ENCODE data around the gene PPP1R12B.

The PPP1R12B gene

DNA sequence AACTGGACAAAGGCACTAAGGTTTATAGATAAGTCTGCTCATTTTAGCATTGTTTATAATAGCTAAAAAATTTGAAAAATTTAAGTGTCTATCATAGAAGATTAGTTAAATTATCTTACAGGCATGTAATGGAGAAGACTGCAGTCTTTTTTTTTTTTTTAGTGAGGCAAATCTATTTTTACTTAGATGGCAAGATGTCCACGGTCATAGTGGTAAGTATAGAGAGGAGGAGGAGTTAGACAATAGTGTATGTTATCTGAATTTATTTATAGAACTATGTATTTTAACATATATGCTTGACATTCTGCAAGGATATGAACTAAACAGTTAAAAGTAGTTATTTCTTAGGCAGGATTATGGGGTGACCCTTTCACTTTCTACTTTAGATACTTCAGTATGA is 212.7 kb downstream of the PPP1R12B start:
- Histone ChIP-seq H3K36me3 (peaks cover 7 to 30% (median 28%) of the 10 kb centered on the region in 3 donors), H3K4me1 (peaks cover 0 to 100% (median 66%) of the 10 kb centered on the region in 4 donors), H3K9me3 (no peaks in the 10 kb centered on the region), H3K4me3 (no peak overlapping the region), H3K27ac (peak overlapping the region; percentile 77 to 95), H3K27me3 (no peaks in the 10 kb centered on the region)
- DNase-seq, result no peak
- intact Hi-C loops (cut with DNase I; ENCODE audit: low total_unique reads), result no loop called here
- TF ChIP-seq, protein P1, sequence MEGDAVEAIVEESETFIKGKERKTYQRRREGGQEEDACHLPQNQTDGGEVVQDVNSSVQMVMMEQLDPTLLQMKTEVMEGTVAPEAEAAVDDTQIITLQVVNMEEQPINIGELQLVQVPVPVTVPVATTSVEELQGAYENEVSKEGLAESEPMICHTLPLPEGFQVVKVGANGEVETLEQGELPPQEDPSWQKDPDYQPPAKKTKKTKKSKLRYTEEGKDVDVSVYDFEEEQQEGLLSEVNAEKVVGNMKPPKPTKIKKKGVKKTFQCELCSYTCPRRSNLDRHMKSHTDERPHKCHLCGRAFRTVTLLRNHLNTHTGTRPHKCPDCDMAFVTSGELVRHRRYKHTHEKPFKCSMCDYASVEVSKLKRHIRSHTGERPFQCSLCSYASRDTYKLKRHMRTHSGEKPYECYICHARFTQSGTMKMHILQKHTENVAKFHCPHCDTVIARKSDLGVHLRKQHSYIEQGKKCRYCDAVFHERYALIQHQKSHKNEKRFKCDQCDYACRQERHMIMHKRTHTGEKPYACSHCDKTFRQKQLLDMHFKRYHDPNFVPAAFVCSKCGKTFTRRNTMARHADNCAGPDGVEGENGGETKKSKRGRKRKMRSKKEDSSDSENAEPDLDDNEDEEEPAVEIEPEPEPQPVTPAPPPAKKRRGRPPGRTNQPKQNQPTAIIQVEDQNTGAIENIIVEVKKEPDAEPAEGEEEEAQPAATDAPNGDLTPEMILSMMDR (IDR thresholded peaks at IDR 0.05), result no peak

DNA sequence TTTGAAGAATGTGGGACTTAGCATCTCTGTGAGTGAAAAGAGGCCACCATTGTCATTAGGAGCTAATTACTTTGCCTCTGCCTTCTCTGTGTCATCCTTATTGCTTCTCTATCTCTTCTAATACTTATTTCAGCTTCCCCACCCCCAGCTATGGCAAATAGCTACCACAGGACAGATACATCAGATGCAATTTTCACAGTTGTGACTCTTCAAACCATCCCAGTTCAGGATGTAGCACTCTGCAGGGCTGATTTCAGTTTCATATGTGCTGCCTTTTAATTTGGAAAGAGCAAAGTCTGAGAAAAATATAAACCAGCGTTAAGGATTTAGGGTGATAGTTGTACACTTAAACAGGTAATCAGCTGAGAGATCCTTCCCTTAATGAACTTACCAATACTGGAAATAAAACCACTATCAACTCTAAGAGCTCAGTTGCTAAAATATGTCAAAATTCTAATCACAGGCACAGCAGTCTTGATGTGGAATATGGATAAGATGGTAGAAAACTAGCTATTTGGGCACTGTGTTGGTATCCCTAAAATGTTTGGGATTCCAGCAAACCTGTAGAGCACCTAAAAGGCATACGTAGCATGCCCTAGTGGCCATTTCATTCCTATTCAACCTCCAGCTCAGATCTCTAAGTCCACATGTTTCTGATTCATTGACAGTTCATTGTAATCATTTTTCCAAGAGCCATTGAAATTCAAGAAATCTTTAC is 213.4 kb downstream of the PPP1R12B start:
- no peaks in the 10 kb centered on the region for H3K27me3 ChIP-seq
- DNase-seq, result no peak
- no peaks in the 10 kb centered on the region for H3K9me3 ChIP-seq
- peaks cover 0 to 100% (median 67%) of the 10 kb centered on the region in 4 donors for H3K4me1 ChIP-seq
- no peak overlapping the region for H3K4me3 ChIP-seq
- H3K36me3 ChIP-seq, result peaks cover 7 to 30% (median 28%) of the 10 kb centered on the region in 3 donors
- peak overlapping the region; percentile 77 to 95 for H3K27ac ChIP-seq
- TF ChIP-seq, protein P1 (IDR thresholded peaks at IDR 0.05), result peak; percentile 27 to 35
- intact Hi-C loops (cut with DNase I; ENCODE audit: low total_unique reads), result no loop called here

DNA sequence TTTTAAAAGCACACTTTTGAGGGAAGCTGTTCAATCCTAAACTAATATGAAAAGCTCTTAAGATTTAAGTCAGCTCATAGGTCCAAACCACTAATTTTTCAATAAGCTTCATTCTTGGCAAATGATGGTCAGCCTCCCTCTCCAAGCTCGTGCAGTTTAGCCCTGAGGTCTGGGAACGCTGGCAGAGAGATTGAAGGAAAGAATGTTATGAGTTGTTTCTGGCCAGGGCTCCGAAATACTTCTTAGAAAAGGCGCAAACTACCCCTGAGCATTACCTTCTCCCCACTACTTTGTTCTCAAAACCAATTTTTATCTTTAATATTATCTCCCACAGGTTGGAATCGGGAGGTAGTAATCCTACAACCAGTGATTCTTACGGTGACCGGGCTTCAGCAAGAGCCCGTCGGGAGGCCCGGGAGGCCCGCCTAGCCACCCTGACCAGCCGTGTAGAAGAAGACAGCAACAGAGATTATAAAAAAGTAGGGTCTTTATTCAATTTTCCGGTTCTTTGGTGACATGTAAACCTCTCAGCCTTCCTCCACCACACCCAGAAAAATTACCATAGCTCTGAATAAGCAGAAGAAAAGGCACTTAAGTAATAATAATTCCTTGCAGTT is 214.1 kb downstream of the PPP1R12B start:
- Histone ChIP-seq H3K4me1 (peaks cover 0 to 100% (median 71%) of the 10 kb centered on the region in 4 donors), H3K27me3 (no peaks in the 10 kb centered on the region), H3K27ac (peak overlapping the region; percentile 77 to 95), H3K9me3 (no peaks in the 10 kb centered on the region), H3K4me3 (peak overlapping the region in 1 of 2 donors; percentile 19), H3K36me3 (peaks cover 7 to 30% (median 28%) of the 10 kb centered on the region in 3 donors)
- TF ChIP-seq, protein P1 (IDR thresholded peaks at IDR 0.05), result no peak
- intact Hi-C loops (cut with DNase I; ENCODE audit: low total_unique reads), result no loop called here
- no peak for DNase-seq

DNA sequence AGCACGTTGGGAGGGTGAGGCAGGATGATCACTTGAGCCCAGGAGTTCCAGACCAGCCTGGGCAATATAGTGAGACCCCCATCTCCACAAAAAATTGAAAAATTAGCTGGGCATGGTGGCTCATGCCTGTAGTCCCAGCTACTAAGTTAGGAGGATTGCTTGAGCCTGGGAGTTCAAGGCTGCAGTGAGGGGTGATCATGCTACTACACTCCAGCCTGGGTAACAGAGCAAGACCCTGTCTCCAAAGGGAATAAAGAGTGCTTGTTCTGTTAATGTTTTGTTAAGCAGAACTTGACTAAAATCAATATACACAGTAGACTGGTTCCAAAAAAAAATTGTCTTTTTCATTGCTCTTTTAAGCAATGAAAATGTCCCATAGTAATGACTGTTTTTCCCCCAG is 215.3 kb downstream of the PPP1R12B start:
- Histone ChIP-seq H3K36me3 (peaks cover 14 to 41% (median 31%) of the 10 kb centered on the region in 3 donors), H3K9me3 (no peaks in the 10 kb centered on the region), H3K27me3 (no peaks in the 10 kb centered on the region), H3K27ac (peak overlapping the region; percentile 77 to 95), H3K4me1 (peaks cover 0 to 100% (median 79%) of the 10 kb centered on the region in 4 donors), H3K4me3 (no peak overlapping the region)
- TF ChIP-seq, protein P1 (IDR thresholded peaks at IDR 0.05), result no peak
- DNase-seq, result no peak
- intact Hi-C loops (cut with DNase I; ENCODE audit: low total_unique reads), result no loop called here

DNA sequence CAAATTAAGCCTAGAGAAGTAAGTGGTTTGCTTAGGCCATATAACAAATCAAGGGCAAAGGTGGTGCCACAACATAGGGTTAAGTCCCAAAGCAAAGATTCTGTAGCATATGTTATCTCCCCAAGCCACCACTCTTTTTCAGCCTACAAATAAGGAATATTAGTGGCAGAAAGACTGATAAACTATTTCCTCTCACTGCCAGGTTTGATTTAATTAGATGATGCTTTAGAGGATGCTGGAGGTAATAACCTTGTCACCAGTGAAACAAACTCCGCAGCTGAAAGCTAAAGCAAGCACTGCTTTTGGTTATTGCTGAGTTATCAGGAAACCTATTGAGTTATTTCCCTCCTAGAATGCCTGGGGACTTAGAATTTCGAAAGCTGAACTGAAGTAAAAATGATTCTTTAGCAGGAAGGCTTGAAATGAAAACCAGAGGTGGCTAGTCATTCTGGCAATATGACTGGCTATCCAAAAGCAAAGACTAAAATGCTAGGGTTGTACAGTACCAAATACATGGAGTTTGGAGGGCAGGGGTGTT is 216.5 kb downstream of the PPP1R12B start:
- no peak overlapping the region for H3K4me3 ChIP-seq
- no peak for DNase-seq
- TF ChIP-seq, protein P1 (IDR thresholded peaks at IDR 0.05), result no peak
- H3K4me1 ChIP-seq, result peaks cover 4 to 100% (median 89%) of the 10 kb centered on the region in 4 donors
- H3K27me3 ChIP-seq, result no peaks in the 10 kb centered on the region
- H3K9me3 ChIP-seq, result no peaks in the 10 kb centered on the region
- H3K36me3 ChIP-seq, result peaks cover 25 to 53% (median 43%) of the 10 kb centered on the region in 3 donors
- intact Hi-C loops (cut with DNase I; ENCODE audit: low total_unique reads), result no loop called here
- peak overlapping the region; percentile 77 to 95 for H3K27ac ChIP-seq

Measured in tibial artery (tissue), 4 donors.